ENCODE measurements around the gene LIMS2.

- TF ChIP-seq CTCF (IDR thresholded peaks at IDR 0.05) (no peak), POLR2AphosphoS5 (IDR thresholded peaks at IDR 0.05) (peak; percentile 35 to 71), POLR2A (IDR thresholded peaks at IDR 0.05; ENCODE audit: low read depth) (no peak), EP300 (IDR thresholded peaks at IDR 0.05) (peak; percentile 46)
Measured at GRCh38 chr2:127658641-127659407, 16.5 kb downstream of the LIMS2 start.
